ENCODE data around the gene KTN1.

Gene KTN1

GRCh38 chr14:55578511-55578910 lies 1.5 kb upstream of the KTN1 start:
- no peak for FAIRE-seq

GRCh38 chr14:55580470-55581341 lies 699 bp downstream of the KTN1 start:
- no peak for FAIRE-seq

DNA sequence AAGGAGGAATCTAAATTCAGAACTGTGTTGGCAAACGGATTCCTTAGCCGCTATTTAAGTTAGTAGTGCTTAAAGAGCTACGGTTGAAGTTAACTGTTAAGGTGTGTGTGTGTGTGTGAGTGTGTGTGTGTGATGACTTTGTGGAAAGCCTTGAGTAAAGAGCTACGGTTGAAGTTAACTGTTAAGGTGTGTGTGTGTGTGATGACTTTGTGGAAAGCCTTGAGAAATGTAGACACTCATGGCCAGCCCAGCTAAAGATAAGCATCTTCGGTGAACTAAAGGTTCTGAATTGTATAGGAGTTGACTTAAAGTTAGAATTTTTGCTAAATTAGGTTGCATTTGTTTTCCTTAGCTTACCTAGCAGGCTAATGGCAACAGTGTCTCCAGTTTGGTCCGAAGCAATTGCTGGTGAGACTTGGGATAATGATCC lies 1.4 kb downstream of the KTN1 start:
- no peak for FAIRE-seq

- FAIRE-seq: no peak
Observed at GRCh38 chr14:55582746-55583145, 2.7 kb downstream of the KTN1 start.

DNA sequence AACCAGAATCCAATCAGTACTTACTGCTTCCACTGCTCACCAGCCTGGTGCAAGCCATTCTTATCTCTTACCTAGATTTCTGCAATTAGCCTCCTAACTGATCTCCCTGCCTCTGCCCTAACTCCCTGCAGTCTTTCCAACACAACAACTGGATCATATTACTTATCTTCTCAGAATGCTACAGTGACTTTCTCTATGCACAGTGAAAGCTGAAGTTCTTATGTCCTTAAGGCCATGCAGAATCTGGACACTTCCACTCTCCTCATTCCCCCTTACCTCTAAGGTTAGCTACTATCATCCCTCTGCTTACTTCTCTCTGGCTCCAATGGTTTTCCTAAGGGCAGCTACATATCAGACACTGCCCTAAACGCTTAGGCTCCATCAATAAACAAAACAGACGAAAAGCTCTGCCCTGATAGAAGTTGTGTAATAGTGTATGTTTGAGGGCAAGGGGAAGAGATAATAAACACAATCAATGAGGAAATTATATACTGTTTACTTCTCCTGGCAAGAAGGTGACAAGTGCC lies 4.0 kb downstream of the KTN1 start:
- no peak for FAIRE-seq

DNA sequence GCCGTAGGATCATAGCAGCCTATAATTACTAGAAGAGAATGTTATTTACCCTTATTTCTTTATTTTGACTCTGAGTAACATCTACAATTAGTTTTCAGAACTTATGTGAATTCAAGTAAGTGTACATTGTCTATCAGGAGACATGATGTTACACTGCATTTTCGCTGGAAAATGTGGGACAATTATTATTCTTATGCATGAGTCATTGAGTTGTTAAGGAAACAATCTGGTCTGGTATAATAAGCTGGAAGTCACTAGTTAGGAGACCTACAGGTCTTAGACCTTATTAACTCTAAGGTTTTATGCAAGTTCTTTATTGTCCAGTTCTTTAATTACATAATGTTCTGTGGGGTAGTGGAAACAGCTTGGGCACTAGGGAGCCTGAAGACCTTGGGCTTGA lies 5.8 kb downstream of the KTN1 start:
- no peak for FAIRE-seq

DNA sequence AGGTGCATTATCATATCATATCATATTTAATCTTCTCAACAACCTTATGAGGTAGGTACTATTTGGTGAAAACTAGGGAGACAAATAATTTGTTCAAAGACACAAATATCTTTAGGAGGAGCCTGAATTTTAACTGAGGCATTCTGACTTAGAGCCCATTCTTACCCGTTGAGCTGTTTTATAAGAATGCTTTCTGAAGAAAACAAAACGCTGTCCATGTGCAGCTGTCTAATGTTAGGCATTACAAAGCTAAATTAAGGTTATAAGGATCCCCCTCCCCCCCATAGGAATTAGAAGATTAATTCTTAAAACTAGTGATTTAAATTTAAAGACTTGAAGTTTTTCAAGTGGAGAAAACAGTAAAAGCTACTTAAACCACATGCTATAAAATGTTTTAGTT lies 6.4 kb downstream of the KTN1 start:
- FAIRE-seq: no peak

DNA sequence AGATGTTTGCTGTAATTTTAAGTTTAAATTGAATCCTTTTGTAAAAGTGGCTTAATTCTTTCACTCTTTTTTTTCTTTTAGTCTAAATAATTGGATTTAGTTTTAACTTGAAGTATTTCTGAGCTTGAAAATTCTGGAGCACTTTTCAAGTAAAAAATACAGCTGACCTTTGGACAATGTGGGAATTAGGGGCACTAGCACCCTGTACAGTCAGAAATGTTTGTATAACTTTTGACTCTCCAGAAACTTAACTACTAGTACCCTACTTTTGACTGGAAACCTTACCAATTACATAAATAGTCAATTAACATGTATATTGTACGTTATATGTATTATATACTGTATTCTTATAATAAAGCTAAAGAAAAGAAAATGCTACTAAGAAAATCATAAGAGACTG lies 7.8 kb downstream of the KTN1 start:
- no peak for FAIRE-seq

DNA sequence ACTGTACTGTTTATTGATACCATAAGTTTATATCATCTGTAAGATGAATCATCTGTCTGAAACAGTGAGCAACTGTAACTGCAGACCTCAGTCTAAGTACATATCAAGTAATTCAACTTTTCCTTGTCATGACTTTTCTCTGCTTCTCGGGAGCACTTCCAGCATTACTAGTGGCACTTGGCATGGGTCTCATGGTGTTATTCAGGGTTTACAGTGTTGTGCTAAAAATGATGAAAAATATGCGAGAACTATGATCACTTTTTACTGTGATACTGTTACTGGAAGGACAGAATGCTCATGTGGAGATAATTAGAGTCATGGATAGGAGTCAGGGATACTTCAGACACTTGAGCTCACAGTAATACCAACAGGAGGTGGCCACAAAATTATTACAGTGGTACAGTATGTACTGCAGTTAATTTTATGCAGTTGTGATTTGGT lies 8.3 kb downstream of the KTN1 start:
- FAIRE-seq: no peak

DNA sequence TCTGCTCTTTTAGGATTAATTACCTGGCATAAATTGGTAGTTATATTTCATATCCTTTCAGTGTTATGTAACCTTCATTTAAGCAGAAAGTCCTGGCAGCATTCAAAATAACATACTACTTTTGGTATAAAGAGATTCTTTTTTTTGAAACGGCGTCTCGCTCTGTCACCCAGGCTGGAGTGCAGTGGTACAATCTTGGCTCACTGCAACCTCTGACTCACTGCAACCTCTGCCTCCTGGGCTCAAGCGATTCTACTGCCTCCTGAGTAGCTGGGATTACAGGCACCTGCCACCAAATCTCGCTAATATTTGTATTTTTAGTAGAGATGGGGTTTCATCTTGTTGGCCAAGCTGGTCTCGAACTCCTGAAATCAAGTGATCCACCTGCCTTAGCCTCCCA lies 9.2 kb downstream of the KTN1 start:
- no peak for FAIRE-seq

GRCh38 chr14:55592436-55592835 lies 12.4 kb downstream of the KTN1 start:
- FAIRE-seq: no peak

- no peak for FAIRE-seq
Observed at GRCh38 chr14:55593698-55594097, 13.7 kb downstream of the KTN1 start.

- FAIRE-seq: no peak
Observed at GRCh38 chr14:55599250-55599879, 19.4 kb downstream of the KTN1 start.

DNA sequence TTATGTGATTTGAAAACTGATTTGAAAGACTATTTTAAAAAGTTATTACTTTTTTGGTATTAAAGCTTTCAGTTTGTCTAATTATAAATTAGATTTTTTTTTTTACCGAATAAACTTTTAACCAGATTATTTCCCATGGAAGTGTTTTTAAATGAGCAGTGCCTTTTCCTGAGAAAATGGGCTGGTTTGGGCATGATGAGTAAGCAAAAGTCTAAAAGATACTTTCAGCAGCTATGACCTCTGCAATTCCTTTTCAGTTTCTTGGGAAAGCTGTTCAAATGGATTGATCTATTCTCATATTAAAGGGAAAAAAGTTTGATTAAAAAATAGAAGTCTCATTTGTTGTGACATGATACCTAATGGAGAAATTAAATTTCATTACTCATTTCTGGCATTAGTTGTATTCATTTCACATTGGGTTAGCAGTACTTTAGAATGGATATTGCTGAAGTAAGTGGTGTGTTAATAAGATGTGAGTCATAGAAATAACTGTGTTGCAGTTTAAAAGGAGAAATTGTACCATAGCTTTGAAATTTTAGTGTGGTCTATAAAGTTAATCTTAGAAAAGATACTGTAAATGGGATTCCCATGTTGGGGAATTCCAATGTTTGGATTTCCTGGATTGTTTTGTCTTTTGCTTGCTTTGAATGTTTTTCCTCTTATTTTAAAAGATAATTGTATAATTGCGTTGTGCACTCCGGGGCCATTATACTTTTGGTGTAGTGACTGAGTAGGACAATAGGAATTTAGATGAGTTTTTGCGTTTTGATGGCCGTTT lies 21.0 kb downstream of the KTN1 start:
- FAIRE-seq: no peak

DNA sequence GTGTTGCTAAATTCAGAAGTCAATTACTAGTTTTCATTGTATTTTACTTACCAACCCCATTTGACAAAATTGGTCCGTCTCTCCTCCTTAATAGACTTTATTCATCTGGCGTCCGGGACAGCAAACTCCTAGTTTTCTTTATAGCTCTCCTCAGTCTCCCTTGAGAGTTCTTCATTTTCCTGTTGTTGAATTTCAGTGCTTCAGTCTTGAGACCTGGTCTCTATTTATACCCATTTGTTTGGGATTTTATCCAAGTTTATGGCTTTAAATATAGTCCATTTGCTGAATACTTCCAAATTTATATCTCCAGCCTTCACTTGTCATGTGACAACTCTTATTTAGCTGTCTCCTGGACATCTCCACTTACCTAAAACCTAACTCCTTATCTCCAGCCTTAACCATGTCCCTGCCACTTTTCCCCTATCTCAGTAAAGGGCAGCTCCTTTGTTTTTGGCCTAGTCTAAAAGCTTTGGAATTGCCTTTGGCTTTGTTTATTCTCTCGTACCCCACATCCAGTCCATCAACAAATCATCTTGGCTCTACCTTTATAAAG lies 23.5 kb downstream of the KTN1 start:
- no peak for FAIRE-seq

- FAIRE-seq: no peak
Observed at GRCh38 chr14:55604488-55604887, 24.5 kb downstream of the KTN1 start.

GRCh38 chr14:55604900-55605418 lies 25.0 kb downstream of the KTN1 start:
- FAIRE-seq: no peak

DNA sequence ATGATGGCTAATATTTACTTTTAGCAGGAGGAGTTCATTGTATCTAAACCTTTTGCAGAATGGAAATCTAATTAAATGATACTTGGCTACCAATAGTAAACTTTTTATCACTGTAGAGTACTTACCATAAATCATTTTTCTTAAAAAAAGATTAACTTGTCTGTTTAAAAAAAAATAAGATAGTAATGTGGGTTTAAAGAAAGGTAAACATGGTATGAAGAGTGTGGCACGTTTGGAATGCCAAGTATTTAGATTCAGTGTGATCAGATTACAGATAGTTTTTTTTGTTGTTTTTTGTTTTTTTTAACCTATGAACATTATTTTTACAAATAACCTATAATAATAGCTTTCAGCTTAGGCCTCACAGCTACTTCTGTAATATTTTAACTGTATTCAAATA lies 25.8 kb downstream of the KTN1 start:
- peak; percentile 34 for FAIRE-seq

DNA sequence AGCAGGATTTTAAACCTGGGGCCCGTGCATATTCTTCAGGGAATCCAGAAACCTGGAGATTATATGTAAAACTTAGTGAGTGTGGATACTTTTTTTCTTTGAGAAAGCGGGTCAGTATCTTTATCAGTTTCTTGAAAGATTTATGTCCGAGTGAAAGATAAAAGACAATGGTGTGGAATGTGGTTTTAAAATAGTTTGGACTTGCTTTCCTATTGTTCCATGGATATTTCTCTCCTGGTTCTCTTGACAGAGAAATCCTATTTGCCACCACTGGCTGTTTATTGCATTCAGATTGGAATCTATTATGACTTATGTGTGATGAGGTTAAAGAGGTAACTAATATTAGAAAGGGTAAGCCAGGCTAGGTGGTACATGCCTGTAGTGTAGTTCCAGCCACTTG lies 27.4 kb downstream of the KTN1 start:
- FAIRE-seq: no peak

DNA sequence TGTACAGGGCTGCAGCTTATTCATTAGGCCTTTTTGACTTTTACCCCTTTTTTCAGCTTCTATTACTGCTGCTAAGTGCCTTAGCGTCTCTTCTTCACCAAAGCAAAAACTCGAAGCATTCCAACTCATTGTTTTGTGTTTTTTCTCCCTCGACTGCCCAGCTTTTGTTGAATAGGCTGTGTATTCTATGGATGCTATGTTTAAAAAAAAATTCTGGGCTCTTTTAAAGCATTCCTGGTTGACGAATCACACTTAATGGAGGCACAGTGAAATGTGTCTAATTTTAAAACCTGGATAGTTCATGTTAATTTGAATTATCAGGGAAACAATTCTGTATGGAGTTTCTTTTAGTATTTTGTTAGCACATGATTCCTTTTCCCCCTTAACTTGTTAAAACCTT lies 29.7 kb downstream of the KTN1 start:
- no peak for FAIRE-seq

DNA sequence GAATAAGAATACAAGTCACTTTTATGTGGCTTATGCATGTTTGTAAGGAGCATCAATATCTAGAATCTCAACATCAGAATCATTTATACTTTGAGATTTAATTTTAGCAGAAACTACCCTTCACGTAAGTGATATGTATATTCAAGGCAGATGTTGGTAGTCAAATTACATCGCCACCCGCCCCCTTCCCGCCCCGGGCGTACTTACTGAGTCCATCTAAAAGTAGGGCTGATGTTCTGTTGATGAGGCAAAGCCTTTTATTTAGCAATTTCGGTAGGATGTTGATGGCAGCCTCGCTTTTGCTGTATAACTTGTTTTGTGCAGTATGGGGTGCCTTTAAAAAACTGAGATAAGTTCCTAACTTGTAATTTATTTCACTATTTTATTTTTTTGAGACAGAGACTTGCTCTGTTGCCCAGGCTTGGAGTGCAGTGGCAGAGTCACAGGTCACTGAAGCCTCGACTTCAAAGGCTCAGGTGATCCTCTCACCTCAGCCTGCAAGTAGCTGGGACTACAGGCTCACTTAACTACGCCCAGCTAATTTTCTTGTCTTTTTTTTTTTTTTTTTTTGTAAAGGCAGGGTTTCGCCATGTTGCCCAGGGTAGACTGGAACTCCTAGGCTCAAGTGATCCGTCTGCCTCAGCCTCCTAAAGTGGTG lies 30.8 kb downstream of the KTN1 start:
- no peak for FAIRE-seq

DNA sequence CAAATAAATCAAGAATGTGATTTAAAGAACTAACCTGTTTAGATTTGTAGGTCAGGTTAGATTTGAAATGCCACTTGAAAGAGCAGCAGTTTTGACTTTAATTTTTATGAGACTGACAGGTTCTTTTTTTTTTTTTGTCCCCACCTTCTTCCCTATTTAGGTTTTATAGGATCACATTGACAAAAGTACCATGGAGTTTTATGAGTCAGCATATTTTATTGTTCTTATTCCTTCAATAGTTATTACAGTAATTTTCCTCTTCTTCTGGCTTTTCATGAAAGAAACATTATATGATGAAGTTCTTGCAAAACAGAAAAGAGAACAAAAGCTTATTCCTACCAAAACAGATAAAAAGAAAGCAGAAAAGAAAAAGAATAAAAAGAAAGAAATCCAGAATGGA lies 31.9 kb downstream of the KTN1 start:
- no peak for FAIRE-seq
